SK-N-SH (cell line): Measurements from ENCODE around the gene RSU1. TPM values are rescaled to one million over a fixed set of nuclear protein-coding genes. Genes with fewer than 3 reads are reported as not detected.

ENCODE experiments used
- polyA plus RNA-seq, 3 experiments: library from polyadenylated mRNA; depleted of rRNA; stranded (reverse); fragments of >200 nt; gene quantifications; 2 replicates each; pipeline ENCODE4 v1.2.3, GENCODE V29; 2012
- small RNA-seq, 7 experiments: library from RNA; depleted of rRNA; stranded (forward); fragments of <200 nt; gene quantifications; one replicate each; pipeline ENCODE3, GENCODE V24; 2012

Gene RSU1
- polyA plus RNA-seq, 1 of the 3 experiments (the other 2 are of a cell fraction) = 59.8 TPM

Small RNA genes within 50 kb of the gene (small RNA-seq; reads per million reads assigned to genes)
- 0 reads per million in 7 experiments for gene RF02271
